Neural cell (in vitro differentiated cells): ENCODE results near the gene CDH4. TPM values are rescaled to one million over a fixed set of nuclear protein-coding genes. Genes with fewer than 3 reads are reported as not detected.

Source experiments
- H2AFZ ChIP-seq: fragments of 200-600, 300-800 bp; sonication (generic), shearing (Covaris generic); 2 replicates; pipeline ENCODE4 v1.6.0; 2014; ENCODE audit warnings: low read depth, mild to moderate bottlenecking, antibody characterized with exemption, low read length, moderate library complexity
- H3F3A ChIP-seq: fragments of 200-600 bp; shearing (Covaris generic); 2 replicates; pipeline ENCODE4 v1.6.1; 2016; ENCODE audit warnings: mild to moderate bottlenecking, moderate library complexity, mixed read lengths, antibody characterized with exemption, low read length; ENCODE audit not compliant: insufficient read depth, poor library complexity, severe bottlenecking
- H3K27ac ChIP-seq: fragments of 200-600, 300-800 bp; sonication (generic), shearing (Covaris generic); 2 replicates; pipeline ENCODE4 v1.5.1; 2014; ENCODE audit warnings: mild to moderate bottlenecking, low read length, moderate library complexity
- H3K27me3 ChIP-seq: fragments of 300-800, 200-600 bp; sonication (generic), shearing (Covaris generic); 2 replicates; pipeline ENCODE4 v1.6.0; 2014; ENCODE audit warnings: mild to moderate bottlenecking, low read depth, low read length, moderate library complexity; ENCODE audit not compliant: insufficient read depth
- H3K36me3 ChIP-seq: fragments of 300-800, 200-600 bp; sonication (generic), shearing (Covaris generic); 2 replicates; pipeline ENCODE4 v1.5.1; 2014; ENCODE audit warnings: mild to moderate bottlenecking, antibody characterized with exemption, low read length, moderate library complexity; ENCODE audit not compliant: insufficient read depth
- H3K4me2 ChIP-seq: fragments of 300-800, 200-600 bp; sonication (generic), shearing (Covaris generic); 2 replicates; pipeline ENCODE4 v1.6.0; 2014; ENCODE audit warnings: mild to moderate bottlenecking, low read length
- H3K4me3 ChIP-seq: fragments of 300-800, 200-600 bp; sonication (generic), shearing (Covaris generic); 2 replicates; pipeline ENCODE4 v1.5.1; 2014; ENCODE audit warnings: mild to moderate bottlenecking, low read length, moderate library complexity
- H3K79me2 ChIP-seq: fragments of 200-600 bp; shearing (Covaris generic); replicated peaks from 2 replicates; pipeline ENCODE4 v1.6.0; 2014; ENCODE audit warnings: mild to moderate bottlenecking, low read length, moderate library complexity; ENCODE audit not compliant: insufficient read depth
- H3K9ac ChIP-seq: fragments of 300-800, 200-600 bp; sonication (generic), shearing (Covaris generic); 2 replicates; pipeline ENCODE4 v1.6.1; 2016; ENCODE audit warnings: mild to moderate bottlenecking, low read length, mixed read lengths
- H3K9me2 ChIP-seq: fragments of 200-600 bp; shearing (Covaris generic); 2 replicates; pipeline ENCODE4 v1.6.1; 2016; ENCODE audit warnings: mild to moderate bottlenecking, low read length, mixed read lengths; ENCODE audit not compliant: insufficient read depth
- H3K9me3 ChIP-seq: fragments of 200-600, 300-800 bp; sonication (generic), shearing (Covaris generic); 2 replicates; pipeline ENCODE4 v1.6.1; 2016; ENCODE audit warnings: mild to moderate bottlenecking, mixed run types, low read length, moderate library complexity, mixed read lengths
- H4K20me1 ChIP-seq: fragments of 200-600 bp; shearing (Covaris generic); 2 replicates; pipeline ENCODE4 v1.6.1; 2016; ENCODE audit warnings: mild to moderate bottlenecking, mixed run types; ENCODE audit not compliant: insufficient read depth
- EP300 ChIP-seq: fragments of 450-650 bp; conservative IDR thresholded peaks from 2 replicates; pipeline ENCODE4 v1.6.1; 2014; ENCODE audit warnings: antibody characterized with exemption, mild to moderate bottlenecking, moderate library complexity; ENCODE audit not compliant: poor library complexity, severe bottlenecking
- MXI1 ChIP-seq: fragments of 450-650 bp; conservative IDR thresholded peaks from 2 replicates; pipeline ENCODE4 v1.6.1; 2014; ENCODE audit warnings: antibody characterized with exemption, mild to moderate bottlenecking; ENCODE audit not compliant: poor library complexity, severe bottlenecking
- POLR2AphosphoS5 ChIP-seq: IDR thresholded peaks from 2 replicates; pipeline ENCODE4 v1.6.1; 2012
- RAD21 ChIP-seq: fragments of 450-650 bp; conservative IDR thresholded peaks from 2 replicates; pipeline ENCODE4 v1.6.1; 2014; ENCODE audit warnings: antibody characterized with exemption, mild to moderate bottlenecking, moderate library complexity
- SMC3 ChIP-seq: fragments of 450-650 bp; conservative IDR thresholded peaks from 2 replicates; pipeline ENCODE4 v1.6.1; 2014; ENCODE audit warnings: antibody characterized with exemption, mild to moderate bottlenecking, moderate library complexity; ENCODE audit not compliant: poor library complexity
- TAF1 ChIP-seq: IDR thresholded peaks from 2 replicates; pipeline ENCODE4 v1.6.1; 2012; ENCODE audit warnings: low read depth
- polyA plus RNA-seq: library from polyadenylated mRNA; depleted of rRNA; stranded (reverse); fragments of >200 nt; gene quantifications from 2 replicates; pipeline ENCODE4 v1.2.3, GENCODE V29; 2014
- TF ChIP-seq, protein P1 (sequence below): fragments of 450-650 bp; IDR thresholded peaks from 2 replicates; pipeline ENCODE4 v1.5.1; 2014; ENCODE audit warnings: antibody characterized with exemption, mild to moderate bottlenecking, moderate library complexity; ENCODE audit not compliant: poor library complexity, severe bottlenecking
- TF ChIP-seq, protein P2 (sequence below): IDR thresholded peaks from 2 replicates; pipeline ENCODE4 v1.6.1; 2012; ENCODE audit warnings: borderline replicate concordance

The CDH4 gene
- polyA plus RNA-seq, 1 donor from 2014 or later = 24.6 TPM

DNA sequence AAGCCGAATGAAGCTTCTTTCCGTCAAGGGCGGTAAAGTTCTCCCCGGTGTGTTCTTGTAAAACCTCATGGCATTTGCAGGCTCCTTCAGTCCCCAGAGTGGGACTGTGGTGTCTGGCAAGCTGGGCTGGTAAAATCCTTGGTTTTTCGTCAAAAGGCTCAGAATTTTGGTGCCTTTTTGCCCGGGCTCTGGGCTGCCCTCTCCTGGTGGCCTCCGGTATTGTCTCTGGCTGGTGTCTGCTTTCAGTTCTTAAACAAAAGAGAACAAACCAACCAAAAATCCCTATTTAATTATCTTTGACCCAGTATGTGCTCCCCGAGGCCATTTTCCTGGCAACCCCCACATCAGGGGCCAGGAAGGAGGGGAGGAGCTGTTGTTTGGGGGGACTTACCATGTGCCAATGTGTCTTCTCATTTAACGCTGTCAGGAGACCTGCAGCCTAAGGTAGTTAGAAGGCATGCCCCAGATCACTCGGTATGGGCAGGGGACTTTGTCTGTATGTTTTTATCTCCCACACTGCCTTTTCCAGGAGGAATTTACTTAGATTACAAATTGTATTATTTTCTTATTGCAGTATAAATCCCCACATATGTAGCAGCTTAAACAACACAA is 11.1 kb downstream of the CDH4 start:
- no peaks in the 10 kb centered on the region for H3K27me3 ChIP-seq
- H3K27ac ChIP-seq = no peak overlapping the region
- H3K4me3 ChIP-seq = no peak overlapping the region
- peaks cover 3% of the 10 kb centered on the region for H3K79me2 ChIP-seq
- H3K4me2 ChIP-seq = no peak overlapping the region
- TF ChIP-seq, protein P1, sequence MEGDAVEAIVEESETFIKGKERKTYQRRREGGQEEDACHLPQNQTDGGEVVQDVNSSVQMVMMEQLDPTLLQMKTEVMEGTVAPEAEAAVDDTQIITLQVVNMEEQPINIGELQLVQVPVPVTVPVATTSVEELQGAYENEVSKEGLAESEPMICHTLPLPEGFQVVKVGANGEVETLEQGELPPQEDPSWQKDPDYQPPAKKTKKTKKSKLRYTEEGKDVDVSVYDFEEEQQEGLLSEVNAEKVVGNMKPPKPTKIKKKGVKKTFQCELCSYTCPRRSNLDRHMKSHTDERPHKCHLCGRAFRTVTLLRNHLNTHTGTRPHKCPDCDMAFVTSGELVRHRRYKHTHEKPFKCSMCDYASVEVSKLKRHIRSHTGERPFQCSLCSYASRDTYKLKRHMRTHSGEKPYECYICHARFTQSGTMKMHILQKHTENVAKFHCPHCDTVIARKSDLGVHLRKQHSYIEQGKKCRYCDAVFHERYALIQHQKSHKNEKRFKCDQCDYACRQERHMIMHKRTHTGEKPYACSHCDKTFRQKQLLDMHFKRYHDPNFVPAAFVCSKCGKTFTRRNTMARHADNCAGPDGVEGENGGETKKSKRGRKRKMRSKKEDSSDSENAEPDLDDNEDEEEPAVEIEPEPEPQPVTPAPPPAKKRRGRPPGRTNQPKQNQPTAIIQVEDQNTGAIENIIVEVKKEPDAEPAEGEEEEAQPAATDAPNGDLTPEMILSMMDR = peak; percentile 60
- TF ChIP-seq EP300 (no peak), POLR2AphosphoS5 (no peak), RAD21 (peak; percentile 41), SMC3 (peak; percentile 60), MXI1 (no peak), TAF1 (no peak)
- H3F3A ChIP-seq = no peaks in the 10 kb centered on the region
- H3K9me3 ChIP-seq = no peaks in the 10 kb centered on the region
- H3K36me3 ChIP-seq = peaks cover 6% of the 10 kb centered on the region
- no peak overlapping the region for H3K9ac ChIP-seq
- H2AFZ ChIP-seq = no peak overlapping the region
- H3K9me2 ChIP-seq = no peaks in the 10 kb centered on the region
- H4K20me1 ChIP-seq = no peaks in the 10 kb centered on the region

DNA sequence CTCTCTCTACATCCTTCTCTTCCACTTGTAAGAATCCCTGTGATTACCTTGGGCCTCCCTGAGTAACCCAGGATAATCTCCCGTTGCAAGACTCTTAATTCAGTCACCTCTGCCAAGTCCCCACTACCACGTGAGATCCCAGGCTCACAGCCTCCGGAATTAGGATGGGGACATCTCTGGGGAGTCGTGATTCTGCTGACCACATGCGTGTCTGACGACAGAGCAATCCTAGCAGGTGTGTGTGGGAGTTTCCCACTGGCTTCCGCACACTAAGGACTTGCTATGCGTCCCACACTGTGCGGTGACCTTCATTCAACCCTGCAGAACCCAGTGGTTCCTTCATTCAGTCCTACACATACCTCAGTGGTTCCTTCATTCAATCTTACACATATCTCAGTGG is 11.9 kb downstream of the CDH4 start:
- Histone ChIP-seq H4K20me1 (no peaks in the 10 kb centered on the region), H3K4me3 (no peak overlapping the region), H3K9me3 (no peaks in the 10 kb centered on the region), H3F3A (no peaks in the 10 kb centered on the region), H2AFZ (no peak overlapping the region), H3K9ac (no peak overlapping the region), H3K27ac (no peak overlapping the region), H3K79me2 (peaks cover 3% of the 10 kb centered on the region), H3K9me2 (no peaks in the 10 kb centered on the region), H3K4me2 (no peak overlapping the region), H3K27me3 (no peaks in the 10 kb centered on the region), H3K36me3 (peaks cover under 1% of the 10 kb centered on the region)
- no peak for TF ChIP-seq RAD21
- TF ChIP-seq TAF1 = no peak
- no peak for TF ChIP-seq POLR2AphosphoS5
- no peak for TF ChIP-seq EP300
- TF ChIP-seq, protein P2, sequence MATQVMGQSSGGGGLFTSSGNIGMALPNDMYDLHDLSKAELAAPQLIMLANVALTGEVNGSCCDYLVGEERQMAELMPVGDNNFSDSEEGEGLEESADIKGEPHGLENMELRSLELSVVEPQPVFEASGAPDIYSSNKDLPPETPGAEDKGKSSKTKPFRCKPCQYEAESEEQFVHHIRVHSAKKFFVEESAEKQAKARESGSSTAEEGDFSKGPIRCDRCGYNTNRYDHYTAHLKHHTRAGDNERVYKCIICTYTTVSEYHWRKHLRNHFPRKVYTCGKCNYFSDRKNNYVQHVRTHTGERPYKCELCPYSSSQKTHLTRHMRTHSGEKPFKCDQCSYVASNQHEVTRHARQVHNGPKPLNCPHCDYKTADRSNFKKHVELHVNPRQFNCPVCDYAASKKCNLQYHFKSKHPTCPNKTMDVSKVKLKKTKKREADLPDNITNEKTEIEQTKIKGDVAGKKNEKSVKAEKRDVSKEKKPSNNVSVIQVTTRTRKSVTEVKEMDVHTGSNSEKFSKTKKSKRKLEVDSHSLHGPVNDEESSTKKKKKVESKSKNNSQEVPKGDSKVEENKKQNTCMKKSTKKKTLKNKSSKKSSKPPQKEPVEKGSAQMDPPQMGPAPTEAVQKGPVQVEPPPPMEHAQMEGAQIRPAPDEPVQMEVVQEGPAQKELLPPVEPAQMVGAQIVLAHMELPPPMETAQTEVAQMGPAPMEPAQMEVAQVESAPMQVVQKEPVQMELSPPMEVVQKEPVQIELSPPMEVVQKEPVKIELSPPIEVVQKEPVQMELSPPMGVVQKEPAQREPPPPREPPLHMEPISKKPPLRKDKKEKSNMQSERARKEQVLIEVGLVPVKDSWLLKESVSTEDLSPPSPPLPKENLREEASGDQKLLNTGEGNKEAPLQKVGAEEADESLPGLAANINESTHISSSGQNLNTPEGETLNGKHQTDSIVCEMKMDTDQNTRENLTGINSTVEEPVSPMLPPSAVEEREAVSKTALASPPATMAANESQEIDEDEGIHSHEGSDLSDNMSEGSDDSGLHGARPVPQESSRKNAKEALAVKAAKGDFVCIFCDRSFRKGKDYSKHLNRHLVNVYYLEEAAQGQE = no peak
- TF ChIP-seq SMC3 = no peak
- no peak for TF ChIP-seq MXI1
- TF ChIP-seq, protein P1 = no peak
